GM12878 (cell line): ENCODE data around the gene TLL2. TPM values are rescaled to one million over a fixed set of nuclear protein-coding genes. Genes with fewer than 3 reads are reported as not detected.

Experiments used
- ATAC-seq: fragments of 200-7000 bp; cut with Tn5 transposase; 3 replicates; pipeline ENCODE4 v1.9.1; 2020; ENCODE audit warnings: mild to moderate bottlenecking, moderate library complexity
- BruUV-seq: library from RNA; stranded (reverse); fragments of 400-500 nt; replicated peaks from 2 replicates; lab custom pipeline; 2021; lab: Mats Ljungman, UMichigan
- CTCF ChIA-PET: fragments of 300-600 bp; sonication (Branson Sonifier 250); formaldehyde crosslinking; extraction: SDS; loops from one replicate; lab custom pipeline; 2021; ENCODE audit warnings: inconsistent platforms; lab: Yijun Ruan, JAX
- POLR2A ChIA-PET: fragments of 350-600 bp; formaldehyde crosslinking; extraction: SDS; loops from one replicate; lab custom pipeline; 2021; ENCODE audit warnings: inconsistent platforms; lab: Charles Lee
- RAD21 ChIA-PET: fragments of 300-600 bp; sonication (Branson Sonifier 250); formaldehyde crosslinking; loops from one replicate; lab custom pipeline; 2023; ENCODE audit warnings: antibody characterized with exemption; ENCODE audit not compliant: unreplicated experiment; lab: Charles Lee
- SMC1A ChIA-PET: fragments of 300-600 bp; sonication (Branson Sonifier 250); formaldehyde crosslinking; loops from one replicate; lab custom pipeline; 2023; ENCODE audit not compliant: unreplicated experiment, uncharacterized antibody; lab: Charles Lee
- DNase-seq: peaks from one replicate; pipeline ENCODE4 v3.0.0-alpha.2; 2011; ENCODE audit warnings: low read depth, low spot score
- FAIRE-seq: peaks from 3 replicates; lab custom pipeline; 2011; peaks lifted over from hg19 to GRCh38; lab: Jason Lieb, UNC
- H2AFZ ChIP-seq: 2 replicates; pipeline ENCODE4 v1.6.0; 2011; ENCODE audit warnings: low read depth, low read length, control low read depth; ENCODE audit not compliant: control insufficient read depth
- H3K27ac ChIP-seq: 2 replicates; pipeline ENCODE4 v1.5.1; 2011; ENCODE audit warnings: control low read depth; ENCODE audit not compliant: control insufficient read depth, insufficient read depth
- H3K27me3 ChIP-seq, 2 experiments: replicated peaks in 1 of 2; 2 replicates each; pipeline versions ENCODE4 v1.6.0 to v1.6.1; 2011; ENCODE audit warnings: low read length in 1 of 2; ENCODE audit not compliant: control insufficient read depth in 2 of 2, insufficient read depth in 2 of 2
- H3K36me3 ChIP-seq, 2 experiments: 2 replicates each; pipeline ENCODE4 v1.5.1; 2011; ENCODE audit warnings: low read length in 1 of 2; ENCODE audit not compliant: control insufficient read depth in 2 of 2, insufficient read depth in 2 of 2
- H3K4me1 ChIP-seq: 2 replicates; pipeline ENCODE4 v1.6.1; 2011; ENCODE audit warnings: mild to moderate bottlenecking, low read length, moderate library complexity, mixed read lengths; ENCODE audit not compliant: control insufficient read depth, insufficient read depth
- H3K4me2 ChIP-seq: 2 replicates; pipeline ENCODE4 v1.6.0; 2011; ENCODE audit warnings: control low read depth; ENCODE audit not compliant: control insufficient read depth, insufficient read depth
- H3K4me3 ChIP-seq: fragments of 200-600 bp; sonication (generic); 2 replicates; pipeline ENCODE4 v1.5.1; 2016
- H3K79me2 ChIP-seq: 2 replicates; pipeline ENCODE4 v1.6.0; 2011; ENCODE audit warnings: low read length; ENCODE audit not compliant: control insufficient read depth, insufficient read depth
- H3K9ac ChIP-seq: 2 replicates; pipeline ENCODE4 v1.8.0; 2011; ENCODE audit warnings: low read length, control low read depth, mixed read lengths; ENCODE audit not compliant: control insufficient read depth, insufficient read depth
- H3K9me3 ChIP-seq: replicated peaks from 3 replicates; pipeline ENCODE4 v1.5.1; 2011; ENCODE audit warnings: mild to moderate bottlenecking, low read length; ENCODE audit not compliant: control insufficient read depth, insufficient read depth
- H4K20me1 ChIP-seq: 2 replicates; pipeline ENCODE4 v1.6.0; 2011; ENCODE audit not compliant: control insufficient read depth, insufficient read depth
- CBFB ChIP-seq: IDR thresholded peaks from 2 replicates; pipeline ENCODE4 v1.6.1; 2016; ENCODE audit warnings: antibody characterized with exemption, low read depth
- CREB1 ChIP-seq: IDR thresholded peaks from 2 replicates; pipeline ENCODE4 v1.6.1; 2012; ENCODE audit warnings: low read depth, mild to moderate bottlenecking, inconsistent platforms
- FOXK2 ChIP-seq: fragments of 450-650 bp; IDR thresholded peaks from 2 replicates; pipeline ENCODE4 v1.6.1; 2017; ENCODE audit warnings: mild to moderate bottlenecking, moderate library complexity
- RAD21 ChIP-seq: IDR thresholded peaks from 2 replicates; pipeline ENCODE4 v1.6.1; 2011; ENCODE audit warnings: mild to moderate bottlenecking, low read depth, low read length, moderate library complexity; ENCODE audit not compliant: insufficient read depth
- SIN3A ChIP-seq: IDR thresholded peaks from 2 replicates; pipeline ENCODE4 v1.6.1; 2012; ENCODE audit warnings: low read depth, low read length, improper control_type of control experiment
- SREBF1 ChIP-seq: IDR thresholded peaks from 2 replicates; pipeline ENCODE4 v1.6.1; 2012; ENCODE audit warnings: mild to moderate bottlenecking, low read length
- SUPT20H ChIP-seq: IDR thresholded peaks from 2 replicates; pipeline ENCODE4 v1.6.1; 2011; ENCODE audit warnings: low read depth, mild to moderate bottlenecking, low read length, moderate library complexity, borderline replicate concordance; ENCODE audit not compliant: control insufficient read depth
- YBX1 ChIP-seq: fragments of 450-650 bp; IDR thresholded peaks from 2 replicates; pipeline ENCODE4 v1.6.1; 2016; ENCODE audit warnings: antibody characterized with exemption
- ZNF622 ChIP-seq: fragments of 450-650 bp; IDR thresholded peaks from 2 replicates; pipeline ENCODE4 v1.6.1; 2017; ENCODE audit warnings: mild to moderate bottlenecking, inconsistent platforms
- WGBS: methylation state at CpG from one replicate; pipeline ENCODE4 v1.1.6; 2016; ENCODE audit warnings: low lambda C conversion rate; ENCODE audit not compliant: insufficient replicate concordance, insufficient coverage; ENCODE audit errors: missing lambda C conversion rate; 5-methylcytosine and 5-hydroxymethylcytosine counted together
- in situ Hi-C: fragments of 300-500 bp; cut with MboI; formaldehyde crosslinking; loops from 9 replicates; pipeline ENCODE4 v1.14.3; 2018; ENCODE audit warnings: mixed read lengths
- intact Hi-C: fragments of 100-400 bp; cut with micrococcal nuclease; formaldehyde crosslinking; loops from one replicate; pipeline ENCODE4 v1.14.2; 2022; ENCODE audit not compliant: unreplicated experiment
- polyA plus RNA-seq, 11 experiments: library from polyadenylated mRNA; depleted of rRNA in 4 of 11; unstranded in 6 of 11; stranded (reverse) in 5 of 11; fragments of >200 nt; fragmentation: Nextera tagmentation in 4 of 11; fragmentation: Illumina TruSeq in 1 of 11; extraction: Ambion mirVana in 4 of 11; extraction: Trizol in 1 of 11; gene quantifications; 1 replicate in 1 of 11; 2 replicates in 10 of 11; pipeline versions ENCODE4 v1.2.1 to v1.2.3, GENCODE V29; 2011 to 2016; ENCODE audit warnings: inconsistent platforms in 2 of 11, missing spikeins in 2 of 11, low read depth in 1 of 11
- total RNA-seq, 4 experiments: library from RNA; depleted of rRNA in 3 of 4; stranded (reverse); fragments of >200 nt in 3 of 4; fragmentation: Illumina TruSeq in 1 of 4; extraction: Trizol in 1 of 4; gene quantifications; 2 replicates each; pipeline versions ENCODE4 v1.2.1 to v1.2.3, GENCODE V29; 2013 to 2021
- TF ChIP-seq, protein P1 (sequence below): fragments of 450-650 bp; IDR thresholded peaks from 2 replicates; pipeline ENCODE4 v1.6.1; 2017; ENCODE audit warnings: low read depth, mild to moderate bottlenecking, moderate library complexity
- TF ChIP-seq, protein P2 (sequence below): fragments of 150-350 bp; IDR thresholded peaks from 2 replicates; pipeline ENCODE4 v1.6.1; 2016; ENCODE audit warnings: low read depth, low read length
- TF ChIP-seq, protein P3 (sequence below): fragments of 450-650 bp; IDR thresholded peaks from 2 replicates; pipeline ENCODE4 v1.6.1; 2014; ENCODE audit warnings: mild to moderate bottlenecking
- TF ChIP-seq, protein P4 (sequence below): fragments of 450-650 bp; IDR thresholded peaks from 2 replicates; pipeline ENCODE4 v1.6.1; 2016; ENCODE audit warnings: mild to moderate bottlenecking, moderate library complexity, borderline replicate concordance

Gene TLL2
- total and polyA plus RNA-seq, 10 of the 15 experiments (the other 5 are each of a cell fraction or from before 2014, with no cell fraction given): 0.02 to 2.1 (median 0.52) TPM

DNA sequence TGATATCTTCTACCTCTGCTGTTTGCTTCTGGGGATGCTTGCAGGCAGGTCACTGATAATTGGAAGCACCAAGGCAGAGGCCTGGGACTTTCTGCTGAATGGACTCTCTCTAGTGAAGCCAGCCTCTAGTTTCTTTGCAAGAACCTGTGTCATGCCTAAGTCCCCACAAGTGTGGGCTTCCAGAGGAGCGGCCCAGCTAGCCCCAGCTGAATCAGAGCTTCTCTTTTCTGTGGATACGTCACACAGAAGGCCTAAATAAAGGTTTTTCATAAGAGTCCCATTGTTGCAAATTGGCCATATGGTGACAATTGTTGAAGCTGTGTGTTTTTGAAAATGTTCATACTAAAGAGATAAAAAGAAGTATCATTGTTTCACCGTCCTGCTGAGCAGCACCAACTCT lies 148.2 kb downstream of the TLL2 start:
- Histone ChIP-seq H3K4me2 (no peak overlapping the region), H3K4me1 (no peaks in the 10 kb centered on the region), H3K27me3 (peaks cover 0 to 1% of the 10 kb centered on the region in 2 experiments; a peak in 1 of 4 replicates), H3K36me3 (no peaks in the 10 kb centered on the region), H3K4me3 (no peak overlapping the region), H4K20me1 (no peaks in the 10 kb centered on the region), H3K9me3 (no peaks in the 10 kb centered on the region), H3K9ac (no peak overlapping the region), H2AFZ (no peak overlapping the region), H3K27ac (no peak overlapping the region), H3K79me2 (no peaks in the 10 kb centered on the region)
- ChIA-PET SMC1A (interaction anchor here (3.6 kb wide), 1 partner anchor 9 kb away, joined by 14 read pairs; no protein-coding TSS in a partner anchor), POLR2A (no interaction called here), RAD21 (no interaction called here), CTCF (interaction anchor here (0.7 to 4.0 kb wide), 3 partner anchors 10 to 376 kb away, joined by 4 to 27 read pairs (median 5); no protein-coding TSS in a partner anchor)
- in situ Hi-C loops: no loop called here
- DNase-seq (no peak), FAIRE-seq (no peak), ATAC-seq (no peak)
- WGBS: 17% methylated on average over 3 of the region's 3 CpGs
- intact Hi-C loops: no loop called here
- TF ChIP-seq RAD21 (no peak), FOXK2 (no peak), SIN3A (no peak), YBX1 (no peak), CREB1 (no peak), SUPT20H (no peak), SREBF1 (no peak), ZNF622 (no peak), CBFB (no peak)
- TF ChIP-seq, protein P1, sequence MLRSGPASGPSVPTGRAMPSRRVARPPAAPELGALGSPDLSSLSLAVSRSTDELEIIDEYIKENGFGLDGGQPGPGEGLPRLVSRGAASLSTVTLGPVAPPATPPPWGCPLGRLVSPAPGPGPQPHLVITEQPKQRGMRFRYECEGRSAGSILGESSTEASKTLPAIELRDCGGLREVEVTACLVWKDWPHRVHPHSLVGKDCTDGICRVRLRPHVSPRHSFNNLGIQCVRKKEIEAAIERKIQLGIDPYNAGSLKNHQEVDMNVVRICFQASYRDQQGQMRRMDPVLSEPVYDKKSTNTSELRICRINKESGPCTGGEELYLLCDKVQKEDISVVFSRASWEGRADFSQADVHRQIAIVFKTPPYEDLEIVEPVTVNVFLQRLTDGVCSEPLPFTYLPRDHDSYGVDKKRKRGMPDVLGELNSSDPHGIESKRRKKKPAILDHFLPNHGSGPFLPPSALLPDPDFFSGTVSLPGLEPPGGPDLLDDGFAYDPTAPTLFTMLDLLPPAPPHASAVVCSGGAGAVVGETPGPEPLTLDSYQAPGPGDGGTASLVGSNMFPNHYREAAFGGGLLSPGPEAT: no peak
- TF ChIP-seq, protein P2, sequence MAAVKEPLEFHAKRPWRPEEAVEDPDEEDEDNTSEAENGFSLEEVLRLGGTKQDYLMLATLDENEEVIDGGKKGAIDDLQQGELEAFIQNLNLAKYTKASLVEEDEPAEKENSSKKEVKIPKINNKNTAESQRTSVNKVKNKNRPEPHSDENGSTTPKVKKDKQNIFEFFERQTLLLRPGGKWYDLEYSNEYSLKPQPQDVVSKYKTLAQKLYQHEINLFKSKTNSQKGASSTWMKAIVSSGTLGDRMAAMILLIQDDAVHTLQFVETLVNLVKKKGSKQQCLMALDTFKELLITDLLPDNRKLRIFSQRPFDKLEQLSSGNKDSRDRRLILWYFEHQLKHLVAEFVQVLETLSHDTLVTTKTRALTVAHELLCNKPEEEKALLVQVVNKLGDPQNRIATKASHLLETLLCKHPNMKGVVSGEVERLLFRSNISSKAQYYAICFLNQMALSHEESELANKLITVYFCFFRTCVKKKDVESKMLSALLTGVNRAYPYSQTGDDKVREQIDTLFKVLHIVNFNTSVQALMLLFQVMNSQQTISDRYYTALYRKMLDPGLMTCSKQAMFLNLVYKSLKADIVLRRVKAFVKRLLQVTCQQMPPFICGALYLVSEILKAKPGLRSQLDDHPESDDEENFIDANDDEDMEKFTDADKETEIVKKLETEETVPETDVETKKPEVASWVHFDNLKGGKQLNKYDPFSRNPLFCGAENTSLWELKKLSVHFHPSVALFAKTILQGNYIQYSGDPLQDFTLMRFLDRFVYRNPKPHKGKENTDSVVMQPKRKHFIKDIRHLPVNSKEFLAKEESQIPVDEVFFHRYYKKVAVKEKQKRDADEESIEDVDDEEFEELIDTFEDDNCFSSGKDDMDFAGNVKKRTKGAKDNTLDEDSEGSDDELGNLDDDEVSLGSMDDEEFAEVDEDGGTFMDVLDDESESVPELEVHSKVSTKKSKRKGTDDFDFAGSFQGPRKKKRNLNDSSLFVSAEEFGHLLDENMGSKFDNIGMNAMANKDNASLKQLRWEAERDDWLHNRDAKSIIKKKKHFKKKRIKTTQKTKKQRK: no peak
- TF ChIP-seq, protein P3, sequence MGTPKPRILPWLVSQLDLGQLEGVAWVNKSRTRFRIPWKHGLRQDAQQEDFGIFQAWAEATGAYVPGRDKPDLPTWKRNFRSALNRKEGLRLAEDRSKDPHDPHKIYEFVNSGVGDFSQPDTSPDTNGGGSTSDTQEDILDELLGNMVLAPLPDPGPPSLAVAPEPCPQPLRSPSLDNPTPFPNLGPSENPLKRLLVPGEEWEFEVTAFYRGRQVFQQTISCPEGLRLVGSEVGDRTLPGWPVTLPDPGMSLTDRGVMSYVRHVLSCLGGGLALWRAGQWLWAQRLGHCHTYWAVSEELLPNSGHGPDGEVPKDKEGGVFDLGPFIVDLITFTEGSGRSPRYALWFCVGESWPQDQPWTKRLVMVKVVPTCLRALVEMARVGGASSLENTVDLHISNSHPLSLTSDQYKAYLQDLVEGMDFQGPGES: no peak
- TF ChIP-seq, protein P4, sequence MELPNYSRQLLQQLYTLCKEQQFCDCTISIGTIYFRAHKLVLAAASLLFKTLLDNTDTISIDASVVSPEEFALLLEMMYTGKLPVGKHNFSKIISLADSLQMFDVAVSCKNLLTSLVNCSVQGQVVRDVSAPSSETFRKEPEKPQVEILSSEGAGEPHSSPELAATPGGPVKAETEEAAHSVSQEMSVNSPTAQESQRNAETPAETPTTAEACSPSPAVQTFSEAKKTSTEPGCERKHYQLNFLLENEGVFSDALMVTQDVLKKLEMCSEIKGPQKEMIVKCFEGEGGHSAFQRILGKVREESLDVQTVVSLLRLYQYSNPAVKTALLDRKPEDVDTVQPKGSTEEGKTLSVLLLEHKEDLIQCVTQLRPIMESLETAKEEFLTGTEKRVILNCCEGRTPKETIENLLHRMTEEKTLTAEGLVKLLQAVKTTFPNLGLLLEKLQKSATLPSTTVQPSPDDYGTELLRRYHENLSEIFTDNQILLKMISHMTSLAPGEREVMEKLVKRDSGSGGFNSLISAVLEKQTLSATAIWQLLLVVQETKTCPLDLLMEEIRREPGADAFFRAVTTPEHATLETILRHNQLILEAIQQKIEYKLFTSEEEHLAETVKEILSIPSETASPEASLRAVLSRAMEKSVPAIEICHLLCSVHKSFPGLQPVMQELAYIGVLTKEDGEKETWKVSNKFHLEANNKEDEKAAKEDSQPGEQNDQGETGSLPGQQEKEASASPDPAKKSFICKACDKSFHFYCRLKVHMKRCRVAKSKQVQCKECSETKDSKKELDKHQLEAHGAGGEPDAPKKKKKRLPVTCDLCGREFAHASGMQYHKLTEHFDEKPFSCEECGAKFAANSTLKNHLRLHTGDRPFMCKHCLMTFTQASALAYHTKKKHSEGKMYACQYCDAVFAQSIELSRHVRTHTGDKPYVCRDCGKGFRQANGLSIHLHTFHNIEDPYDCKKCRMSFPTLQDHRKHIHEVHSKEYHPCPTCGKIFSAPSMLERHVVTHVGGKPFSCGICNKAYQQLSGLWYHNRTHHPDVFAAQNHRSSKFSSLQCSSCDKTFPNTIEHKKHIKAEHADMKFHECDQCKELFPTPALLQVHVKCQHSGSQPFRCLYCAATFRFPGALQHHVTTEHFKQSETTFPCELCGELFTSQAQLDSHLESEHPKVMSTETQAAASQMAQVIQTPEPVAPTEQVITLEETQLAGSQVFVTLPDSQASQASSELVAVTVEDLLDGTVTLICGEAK: no peak
- no TSS peak for BruUV-seq
